DOHH2 (cell line): ENCODE results near the gene EXOSC1.

Source experiments
- EZH2phosphoT487 ChIP-seq: fragments of 200-600 bp; sonication (generic); IDR thresholded peaks from 2 replicates; pipeline ENCODE4 v1.6.1; 2017; ENCODE audit warnings: borderline replicate concordance, mild to moderate bottlenecking, antibody characterized with exemption, low read length, moderate library complexity, mixed read lengths
- TF ChIP-seq, protein P1 (sequence below): fragments of 200-600 bp; sonication (generic); IDR thresholded peaks from one replicate; pipeline ENCODE4 v1.5.1; 2014; ENCODE audit warnings: antibody characterized with exemption, mild to moderate bottlenecking, low read depth, low read length; ENCODE audit not compliant: poor library complexity, severe bottlenecking

DNA sequence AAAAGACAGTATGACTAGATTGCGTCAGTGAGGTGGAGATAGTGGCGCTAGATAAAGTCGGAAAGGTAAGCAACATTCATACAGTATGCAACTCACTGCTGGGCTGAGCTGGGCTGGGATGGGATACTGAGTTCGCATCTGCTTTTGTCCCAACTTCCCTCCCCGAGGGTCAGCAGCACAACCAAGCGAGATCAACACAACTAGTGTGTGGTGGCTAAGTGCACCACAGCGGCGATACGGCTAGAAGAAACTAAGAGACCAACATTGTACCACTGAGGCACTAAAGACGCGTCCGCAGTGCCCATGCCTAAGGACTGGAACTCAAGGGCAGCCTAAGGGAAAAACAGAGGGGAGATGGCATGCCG, 467 bp downstream of the EXOSC1 start:
- TF ChIP-seq, protein P1, sequence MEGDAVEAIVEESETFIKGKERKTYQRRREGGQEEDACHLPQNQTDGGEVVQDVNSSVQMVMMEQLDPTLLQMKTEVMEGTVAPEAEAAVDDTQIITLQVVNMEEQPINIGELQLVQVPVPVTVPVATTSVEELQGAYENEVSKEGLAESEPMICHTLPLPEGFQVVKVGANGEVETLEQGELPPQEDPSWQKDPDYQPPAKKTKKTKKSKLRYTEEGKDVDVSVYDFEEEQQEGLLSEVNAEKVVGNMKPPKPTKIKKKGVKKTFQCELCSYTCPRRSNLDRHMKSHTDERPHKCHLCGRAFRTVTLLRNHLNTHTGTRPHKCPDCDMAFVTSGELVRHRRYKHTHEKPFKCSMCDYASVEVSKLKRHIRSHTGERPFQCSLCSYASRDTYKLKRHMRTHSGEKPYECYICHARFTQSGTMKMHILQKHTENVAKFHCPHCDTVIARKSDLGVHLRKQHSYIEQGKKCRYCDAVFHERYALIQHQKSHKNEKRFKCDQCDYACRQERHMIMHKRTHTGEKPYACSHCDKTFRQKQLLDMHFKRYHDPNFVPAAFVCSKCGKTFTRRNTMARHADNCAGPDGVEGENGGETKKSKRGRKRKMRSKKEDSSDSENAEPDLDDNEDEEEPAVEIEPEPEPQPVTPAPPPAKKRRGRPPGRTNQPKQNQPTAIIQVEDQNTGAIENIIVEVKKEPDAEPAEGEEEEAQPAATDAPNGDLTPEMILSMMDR: no peak
- TF ChIP-seq EZH2phosphoT487: no peak
